Ishikawa (cell line): ENCODE results near the gene RNU6-7.

Experiments used
- CEBPB ChIP-seq: IDR thresholded peaks from 2 replicates; pipeline ENCODE4 v1.6.1; 2012
- EP300 ChIP-seq: IDR thresholded peaks from 2 replicates; pipeline ENCODE4 v1.6.1; 2012; ENCODE audit warnings: borderline replicate concordance
- FOXM1 ChIP-seq: IDR thresholded peaks from 2 replicates; pipeline ENCODE4 v1.6.1; 2012; ENCODE audit warnings: low read depth, borderline replicate concordance

GRCh38 chr14:32251530-32251929, 49.7 kb downstream of the RNU6-7 start:
- TF ChIP-seq FOXM1 (no peak), CEBPB (no peak), EP300 (no peak)
